GM12864 (cell line): ENCODE measurements around the gene COL8A1.

ENCODE experiments used
- DNase-seq: peaks from one replicate; pipeline ENCODE4 v3.0.0-alpha.2; 2011; ENCODE audit warnings: low read depth
- H3K4me3 ChIP-seq: 2 replicates; pipeline ENCODE4 v1.5.1; 2011; ENCODE audit warnings: mild to moderate bottlenecking, low read depth, low read length, control low read depth
- TF ChIP-seq, protein P1 (sequence below): IDR thresholded peaks from 2 replicates; pipeline ENCODE4 v1.5.1; 2011; ENCODE audit warnings: low read depth, mild to moderate bottlenecking, moderate library complexity, low read length, control low read depth, inconsistent platforms; ENCODE audit errors: missing control alignments

COL8A1 gene

DNA sequence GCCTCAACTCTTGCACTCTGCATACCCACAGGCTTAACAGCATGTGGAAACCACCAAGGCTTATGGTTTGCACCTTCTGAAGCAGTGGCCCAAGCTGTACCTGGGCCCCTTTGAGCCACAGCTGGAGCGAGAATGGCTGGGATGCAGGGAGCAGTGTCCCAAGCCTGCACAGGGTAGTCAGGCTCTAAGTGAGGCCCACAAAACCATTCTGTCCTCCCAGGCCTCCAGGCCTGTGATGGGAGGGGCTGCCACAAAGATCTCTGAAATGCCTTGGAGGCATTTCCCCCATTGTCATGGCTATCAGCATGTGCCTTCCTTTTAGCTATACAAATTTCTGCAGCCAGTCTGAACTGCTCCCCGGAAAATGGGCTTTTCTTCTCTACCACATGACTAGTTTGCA, 166.8 kb downstream of the COL8A1 start:
- TF ChIP-seq, protein P1, sequence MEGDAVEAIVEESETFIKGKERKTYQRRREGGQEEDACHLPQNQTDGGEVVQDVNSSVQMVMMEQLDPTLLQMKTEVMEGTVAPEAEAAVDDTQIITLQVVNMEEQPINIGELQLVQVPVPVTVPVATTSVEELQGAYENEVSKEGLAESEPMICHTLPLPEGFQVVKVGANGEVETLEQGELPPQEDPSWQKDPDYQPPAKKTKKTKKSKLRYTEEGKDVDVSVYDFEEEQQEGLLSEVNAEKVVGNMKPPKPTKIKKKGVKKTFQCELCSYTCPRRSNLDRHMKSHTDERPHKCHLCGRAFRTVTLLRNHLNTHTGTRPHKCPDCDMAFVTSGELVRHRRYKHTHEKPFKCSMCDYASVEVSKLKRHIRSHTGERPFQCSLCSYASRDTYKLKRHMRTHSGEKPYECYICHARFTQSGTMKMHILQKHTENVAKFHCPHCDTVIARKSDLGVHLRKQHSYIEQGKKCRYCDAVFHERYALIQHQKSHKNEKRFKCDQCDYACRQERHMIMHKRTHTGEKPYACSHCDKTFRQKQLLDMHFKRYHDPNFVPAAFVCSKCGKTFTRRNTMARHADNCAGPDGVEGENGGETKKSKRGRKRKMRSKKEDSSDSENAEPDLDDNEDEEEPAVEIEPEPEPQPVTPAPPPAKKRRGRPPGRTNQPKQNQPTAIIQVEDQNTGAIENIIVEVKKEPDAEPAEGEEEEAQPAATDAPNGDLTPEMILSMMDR = no peak
- H3K4me3 ChIP-seq = no peak overlapping the region
- DNase-seq = no peak

DNA sequence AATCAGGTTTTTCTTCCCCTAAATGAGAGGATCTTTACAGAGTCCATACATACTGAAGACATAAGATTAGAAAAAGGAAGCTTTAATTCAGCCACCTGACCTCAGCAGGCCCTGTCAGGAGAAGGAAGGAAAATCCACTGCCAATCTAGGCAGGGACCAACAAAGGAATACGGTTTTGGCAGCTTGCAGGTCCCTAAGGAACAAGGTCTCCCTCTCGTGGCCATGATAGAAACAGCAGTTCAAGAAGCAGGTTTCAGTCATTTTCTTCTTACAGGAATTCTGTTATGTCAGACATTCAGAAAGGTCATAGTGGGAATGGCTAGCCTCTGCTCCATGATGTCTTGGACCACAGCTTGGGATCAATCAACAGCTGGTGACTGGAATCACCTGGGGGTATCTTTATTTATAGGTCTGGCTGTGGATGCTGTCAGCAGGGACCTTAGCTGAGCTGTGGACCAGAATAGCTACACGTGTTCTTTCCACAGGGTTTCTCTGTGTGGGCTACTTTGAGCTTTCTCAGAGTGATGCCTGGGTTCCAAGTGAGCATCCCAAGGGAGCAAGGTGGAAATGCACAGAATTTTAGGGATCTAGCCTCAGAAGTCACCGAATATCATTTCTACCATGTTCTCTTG, 169.9 kb downstream of the COL8A1 start:
- TF ChIP-seq, protein P1 = peak; percentile 89
- H3K4me3 ChIP-seq = no peak overlapping the region
- peak; percentile 27 for DNase-seq

DNA sequence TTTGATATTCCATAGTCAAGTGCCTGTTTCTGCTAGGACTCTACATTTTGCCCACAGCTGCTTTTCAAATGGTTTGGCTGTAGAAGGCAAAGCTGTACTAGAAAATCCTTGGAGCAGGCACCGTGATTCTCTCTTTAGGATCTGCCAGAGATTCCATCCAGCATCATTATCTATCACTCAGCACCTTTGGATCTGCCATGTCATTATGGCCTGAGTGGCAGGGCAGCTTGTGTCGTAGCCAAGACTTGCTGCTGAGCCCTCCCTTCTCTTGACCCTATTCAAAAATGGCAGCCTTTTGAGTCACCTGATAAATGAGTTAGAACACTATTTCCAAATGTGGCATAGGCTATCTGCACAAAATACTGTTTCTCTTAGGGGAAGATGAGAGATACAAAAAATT, 171.2 kb downstream of the COL8A1 start:
- H3K4me3 ChIP-seq = no peak overlapping the region
- TF ChIP-seq, protein P1 = no peak
- DNase-seq = no peak

DNA sequence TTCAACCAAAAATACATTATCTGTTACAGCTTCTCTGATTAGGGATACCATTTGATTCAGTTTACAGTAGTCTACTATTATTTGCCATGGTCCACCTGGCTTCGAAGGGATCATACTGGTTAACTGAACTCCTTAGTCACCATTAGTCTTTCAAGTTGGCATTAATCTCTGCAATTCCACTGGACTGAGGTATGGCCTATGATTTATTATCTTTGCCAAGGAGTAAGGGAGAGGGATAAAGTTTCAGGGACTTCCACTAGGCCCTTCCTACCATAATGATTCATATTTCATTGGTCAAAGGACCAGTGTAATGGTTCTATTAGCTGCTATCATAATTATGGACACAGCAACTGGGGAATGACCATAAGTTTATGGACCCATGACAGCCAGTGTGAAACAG, 172.0 kb downstream of the COL8A1 start:
- no peak overlapping the region for H3K4me3 ChIP-seq
- TF ChIP-seq, protein P1 = no peak
- no peak for DNase-seq

DNA sequence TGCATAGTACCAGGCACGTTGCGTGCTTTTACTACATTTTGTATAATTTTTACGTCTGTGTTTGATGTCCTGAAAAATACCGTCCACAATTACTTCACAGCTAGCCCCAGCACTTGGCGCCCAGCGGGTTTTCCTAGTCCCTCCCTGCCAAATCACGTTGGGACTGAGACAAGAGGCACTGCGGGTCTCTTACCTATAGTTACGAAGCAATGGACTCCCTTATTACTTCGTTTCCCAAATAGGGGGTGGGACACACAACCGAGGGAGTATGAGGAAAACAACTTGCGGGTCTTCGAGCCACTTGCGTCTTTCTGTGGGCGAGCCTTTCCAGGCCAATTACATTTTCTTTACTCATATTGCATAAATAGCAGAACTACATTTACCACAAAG, 178.6 kb downstream of the COL8A1 start:
- no peak for DNase-seq
- peak overlapping the region; percentile 71 for H3K4me3 ChIP-seq
- TF ChIP-seq, protein P1 = no peak

DNA sequence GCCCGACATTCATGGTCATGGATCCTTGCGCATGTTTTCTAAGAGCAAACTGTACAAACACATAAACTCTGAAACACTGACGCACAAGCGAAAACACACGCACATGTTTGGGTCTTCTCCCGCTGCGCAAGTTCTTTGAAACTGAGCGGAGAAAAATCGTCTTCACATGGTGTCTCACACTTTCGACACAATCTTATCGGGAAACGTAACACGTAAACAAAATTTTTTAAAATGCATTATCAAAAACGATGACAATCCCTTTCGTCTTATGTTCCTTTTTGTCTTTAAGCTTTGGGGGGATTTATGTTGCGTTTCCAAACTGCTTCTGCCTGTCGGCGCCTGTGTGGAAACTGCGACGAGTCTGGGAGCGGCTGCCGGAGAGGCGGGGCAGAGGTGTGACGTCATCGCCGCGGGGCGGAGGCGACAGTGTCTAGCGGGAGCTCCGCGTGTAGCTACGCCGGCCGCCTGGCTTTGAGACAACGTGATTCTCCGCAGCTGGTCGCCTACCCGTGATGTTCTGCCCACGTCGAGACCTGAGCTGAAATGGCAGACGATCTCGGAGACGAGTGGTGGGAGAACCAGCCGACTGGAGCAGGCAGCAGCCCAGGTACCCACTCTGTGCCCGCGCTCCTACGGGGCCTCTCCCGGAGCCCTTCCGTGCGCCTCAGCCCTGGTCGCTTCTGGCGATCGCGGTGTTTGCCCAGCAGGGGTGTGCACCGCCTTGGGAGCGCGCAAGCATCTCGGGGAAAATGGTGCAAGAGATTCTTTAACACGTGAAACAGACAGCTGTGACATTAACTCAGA, 179.2 kb downstream of the COL8A1 start, which contains the start of gene CMSS1:
CMSS1 (plus strand) TSS at position 426 of the 804 bp plus-strand sequence.
- peak within 1 kb of the TSS; percentile 71 for H3K4me3 ChIP-seq
- peak; percentile 77 for DNase-seq
- TF ChIP-seq, protein P1 = peak; percentile 39
